Kidney (tissue), 14 donors: ENCODE data around the gene MYO19. TPM values are rescaled to one million over a fixed set of nuclear protein-coding genes. Genes with fewer than 3 reads are reported as not detected.

ENCODE experiments used
- DNase-seq, 5 donors: peaks; one replicate each; pipeline ENCODE4 v3.0.0-alpha.2; 2013 to 2020
- FAIRE-seq: peaks from 2 replicates; lab custom pipeline; 2012; peaks lifted over from hg19 to GRCh38; lab: Jason Lieb, UNC
- H3K27ac ChIP-seq, 2 donors: one replicate each; pipeline ENCODE4 v1.7.0; 2013; ENCODE audit warnings: low read depth in 2 of 2, low read length in 2 of 2, inconsistent platforms in 1 of 2
- H3K27me3 ChIP-seq: one replicate; pipeline ENCODE4 v1.7.1; 2013; ENCODE audit warnings: low read length, inconsistent platforms; ENCODE audit not compliant: control insufficient read depth, insufficient read depth
- H3K36me3 ChIP-seq, 3 donors: one replicate each; pipeline versions ENCODE4 v1.7.0 to v1.7.1; 2013; ENCODE audit warnings: low read length in 3 of 3, control low read depth in 1 of 3, inconsistent platforms in 1 of 3; ENCODE audit not compliant: insufficient read depth in 3 of 3, control insufficient read depth in 2 of 3
- H3K4me1 ChIP-seq, 3 donors: one replicate each; pipeline versions ENCODE4 v1.7.0 to v1.7.1; 2013; ENCODE audit warnings: low read length in 3 of 3, inconsistent platforms in 1 of 3, low read depth in 1 of 3; ENCODE audit not compliant: control insufficient read depth in 2 of 3, insufficient read depth in 2 of 3
- H3K4me3 ChIP-seq, 3 donors: one replicate each; pipeline versions ENCODE4 v1.7.0 to v1.8.1; 2013; ENCODE audit warnings: low read length in 3 of 3, control low read depth in 1 of 3, inconsistent platforms in 1 of 3
- H3K9ac ChIP-seq, 3 donors: one replicate each; pipeline versions ENCODE4 v1.7.0 to v1.7.1; 2013; ENCODE audit warnings: low read length in 3 of 3, control low read depth in 1 of 3, inconsistent platforms in 1 of 3
- H3K9me3 ChIP-seq, 3 donors: one replicate each; pipeline versions ENCODE4 v1.7.0 to v1.7.1; 2013; ENCODE audit warnings: low read length in 3 of 3, control low read depth in 1 of 3, inconsistent platforms in 1 of 3; ENCODE audit not compliant: control insufficient read depth in 2 of 3, insufficient read depth in 1 of 3
- CTCF ChIP-seq: IDR thresholded peaks from 3 replicates; pipeline ENCODE4 v1.5.1; 2012; ENCODE audit warnings: mild to moderate bottlenecking, moderate library complexity, borderline replicate concordance; ENCODE audit not compliant: insufficient read depth; ENCODE audit errors: extremely low read depth
- intact Hi-C: fragments of 100-400 bp; cut with DNase I; formaldehyde crosslinking; loops from one replicate; pipeline ENCODE4 v1.11.1; 2022
- polyA plus RNA-seq: library from polyadenylated mRNA; stranded (reverse); fragments of 350-450 nt; fragmentation: Illumina TruSeq; extraction: RNeasy Lipid Tissue Mini Kit (QIAGEN cat#74804); gene quantifications from one replicate; pipeline ENCODE4 v1.2.3, GENCODE V29; 2014; ENCODE audit warnings: low read depth, low replicate concordance; ENCODE audit not compliant: insufficient read depth
- total RNA-seq: library from RNA; stranded (reverse); fragmentation: NEBNext Ultra II Directional; extraction: Animal tissue kit (Norgen Biotek cat#: 25700); gene quantifications from one replicate; pipeline ENCODE4 v1.2.1, GENCODE V29; 2021
- donor health status: control.
- donor health status: control.
- donor health status: control.
- donor health status: control.
- donor health status: control.
- donor health status: DM: yes; HTN: yes; CAD: no.
- donor health status: Normal renal cell carcinoma (clear cell type).

The MYO19 gene
- total and polyA plus RNA-seq, 2 donors from 2014 or later, result 28.9 to 74.7 TPM

DNA sequence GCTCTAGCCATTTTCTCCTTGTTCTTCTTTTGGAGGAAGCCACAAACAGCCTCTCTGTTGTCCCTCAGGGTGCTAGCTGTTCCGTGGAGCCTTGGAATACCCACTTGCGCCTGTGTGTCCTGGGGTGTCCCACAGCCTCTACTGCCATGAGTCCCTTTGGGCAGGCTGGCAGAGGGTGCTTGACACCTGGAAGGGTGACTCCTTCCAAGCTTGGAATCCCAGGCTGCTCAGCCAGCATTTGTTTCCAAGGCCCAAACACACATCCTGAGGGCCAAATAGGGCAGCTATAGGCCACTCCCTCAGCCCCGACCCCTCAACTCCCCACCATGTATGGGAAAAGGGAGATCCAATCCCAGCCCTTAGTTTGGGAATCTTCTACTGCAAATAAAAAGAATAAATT lies 33.3 kb downstream of the MYO19 start:
- Histone ChIP-seq H3K27ac (no peak overlapping the region), H3K27me3 (no peaks in the 10 kb centered on the region), H3K36me3 (peaks cover 0 to 45% (median 36%) of the 10 kb centered on the region in 3 donors), H3K9me3 (no peaks in the 10 kb centered on the region), H3K4me1 (no peaks in the 10 kb centered on the region), H3K4me3 (no peak overlapping the region), H3K9ac (no peak overlapping the region)
- FAIRE-seq (no peak), DNase-seq (peak in 1 of 5 donors; percentile 39)
- intact Hi-C loops, result no loop called here
- TF ChIP-seq CTCF, result no peak

DNA sequence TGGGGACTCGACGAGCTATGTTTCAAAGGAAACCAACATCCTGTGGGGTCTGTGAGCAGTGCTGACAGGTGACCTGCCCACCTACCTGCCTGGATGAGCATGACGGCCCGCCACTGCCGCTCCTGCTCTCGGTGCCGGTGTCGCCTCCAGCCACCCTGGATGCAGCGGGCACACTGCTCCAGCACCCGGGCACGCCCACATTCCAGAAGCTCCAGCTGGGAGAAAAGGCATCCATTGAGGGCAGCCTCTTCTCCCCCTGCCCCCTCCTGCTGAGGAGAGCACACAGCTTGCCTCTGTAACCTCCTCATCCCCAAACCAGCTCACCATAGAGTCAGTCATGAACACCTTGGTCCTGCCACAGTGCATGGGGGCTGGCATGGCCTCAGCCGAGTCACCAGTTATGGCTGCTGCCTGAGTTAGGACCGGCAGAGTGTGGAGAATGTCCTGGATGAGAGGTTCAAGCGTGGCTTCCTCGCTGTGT lies 33.9 kb downstream of the MYO19 start:
- Histone ChIP-seq H3K4me3 (no peak overlapping the region), H3K27ac (no peak overlapping the region), H3K9ac (no peak overlapping the region), H3K4me1 (no peaks in the 10 kb centered on the region), H3K27me3 (no peaks in the 10 kb centered on the region), H3K36me3 (peaks cover 5 to 45% (median 38%) of the 10 kb centered on the region in 3 donors), H3K9me3 (no peaks in the 10 kb centered on the region)
- intact Hi-C loops, result no loop called here
- TF ChIP-seq CTCF, result no peak
- FAIRE-seq, result no peak
- DNase-seq, result peak in 2 of 5 donors; percentile 33 to 48

- DNase-seq, result peak in 2 of 5 donors; percentile 21 to 34
- no peaks in the 10 kb centered on the region for H3K4me1 ChIP-seq
- no peak overlapping the region for H3K9ac ChIP-seq
- peaks cover 7 to 52% (median 47%) of the 10 kb centered on the region in 3 donors for H3K36me3 ChIP-seq
- H3K4me3 ChIP-seq, result no peak overlapping the region
- intact Hi-C loops, result no loop called here
- no peak for TF ChIP-seq CTCF
- H3K27ac ChIP-seq, result no peak overlapping the region
- FAIRE-seq, result no peak
- H3K27me3 ChIP-seq, result no peaks in the 10 kb centered on the region
- H3K9me3 ChIP-seq, result no peaks in the 10 kb centered on the region
Measured at GRCh38 chr17:36498560-36499300, 35.9 kb downstream of the MYO19 start.
